ENCODE data around the gene MMP12. TPM values are rescaled to one million over a fixed set of nuclear protein-coding genes. Genes with fewer than 3 reads are reported as not detected.

MMP12 gene
- polyA plus RNA-seq, 3 donors, result not detected

GRCh38 chr11:102829316-102830000 lies 45.3 kb downstream of the MMP12 start:
- Mint-ChIP-seq H3K36me3 (no peaks in the 10 kb centered on the region), H3K27ac (no peak overlapping the region), H3K27me3 (ENCODE audit: low read depth in 3 of 3) (peaks cover 29 to 36% (median 30%) of the 10 kb centered on the region in 3 donors), H3K9me3 (peaks cover 0 to 11% (median 0%) of the 10 kb centered on the region in 7 donors), H3K4me1 (peaks cover 3% of the 10 kb centered on the region), H3K4me3 (no peak overlapping the region)
- DNase-seq, result no peak
- Histone ChIP-seq H3K4me3 (replicated peaks in 1 of 3; ENCODE audit: low read depth in 2 of 3, low read length in 3 of 3) (no peak overlapping the region), H3K4me1 (ENCODE audit: control insufficient read depth in 1 of 2, insufficient read depth in 2 of 2, low read length in 2 of 2) (no peaks in the 10 kb centered on the region), H3K9me3 (replicated peaks in 1 of 2; ENCODE audit: control insufficient read depth in 1 of 2, insufficient read depth in 1 of 2, low read length in 2 of 2) (peaks cover 4 to 7% of the 10 kb centered on the region in 2 donors), H3K27ac (ENCODE audit: low read depth in 1 of 2, low read length in 2 of 2) (no peak overlapping the region), H3K36me3 (replicated peaks in 1 of 2; ENCODE audit: control insufficient read depth in 1 of 2, insufficient read depth in 2 of 2, low read length in 2 of 2) (no peaks in the 10 kb centered on the region), H3K4me2 (replicated peaks; ENCODE audit: extremely low read depth, low read length, poor library complexity, severe bottlenecking) (no peak overlapping the region), H3K79me2 (ENCODE audit: insufficient read depth, low read length) (no peaks in the 10 kb centered on the region), H3K9ac (ENCODE audit: insufficient read depth, low read length, poor library complexity, severe bottlenecking) (no peak overlapping the region), H2AFZ (ENCODE audit: insufficient read depth, low read depth, low read length, poor library complexity, severe bottlenecking) (no peak overlapping the region), H3K27me3 (ENCODE audit: control insufficient read depth in 2 of 2, insufficient read depth in 2 of 2, low read length in 2 of 2) (peaks cover 22 to 32% of the 10 kb centered on the region in 2 donors), H4K20me1 (ENCODE audit: insufficient read depth, low read length) (no peaks in the 10 kb centered on the region)
- intact Hi-C loops (cut with micrococcal nuclease), result no loop called here
- no peak for TF ChIP-seq CTCF (IDR thresholded peaks at IDR 0.05)
- WGBS (ENCODE audit: insufficient coverage), result 70% methylated on average over 4 of the region's 6 CpGs

- no peak overlapping the region for H3K27ac Mint-ChIP-seq
- peaks cover 2 to 4% of the 10 kb centered on the region in 2 donors for H3K27me3 ChIP-seq (ENCODE audit: control insufficient read depth in 2 of 2, insufficient read depth in 2 of 2, low read length in 2 of 2)
- H3K4me3 ChIP-seq (replicated peaks in 1 of 3; ENCODE audit: low read depth in 2 of 3, low read length in 3 of 3), result no peak overlapping the region
- intact Hi-C loops (cut with micrococcal nuclease), result no loop called here
- peaks cover 5% of the 10 kb centered on the region for H3K4me1 Mint-ChIP-seq
- no peaks in the 10 kb centered on the region for H3K79me2 ChIP-seq (ENCODE audit: insufficient read depth, low read length)
- peaks cover 0 to 7% of the 10 kb centered on the region in 2 donors for H3K9me3 ChIP-seq (replicated peaks in 1 of 2; ENCODE audit: control insufficient read depth in 1 of 2, insufficient read depth in 1 of 2, low read length in 2 of 2)
- peaks cover 2 to 6% (median 4%) of the 10 kb centered on the region in 3 donors for H3K27me3 Mint-ChIP-seq (ENCODE audit: low read depth in 3 of 3)
- no peaks in the 10 kb centered on the region for H4K20me1 ChIP-seq (ENCODE audit: insufficient read depth, low read length)
- H3K4me2 ChIP-seq (replicated peaks; ENCODE audit: extremely low read depth, low read length, poor library complexity, severe bottlenecking), result no peak overlapping the region
- TF ChIP-seq CTCF (IDR thresholded peaks at IDR 0.05), result no peak
- H3K36me3 ChIP-seq (replicated peaks in 1 of 2; ENCODE audit: control insufficient read depth in 1 of 2, insufficient read depth in 2 of 2, low read length in 2 of 2), result no peaks in the 10 kb centered on the region
- no peak overlapping the region for H3K27ac ChIP-seq (ENCODE audit: low read depth in 1 of 2, low read length in 2 of 2)
- peak in 1 of 3 donors; percentile 10 for DNase-seq
- H2AFZ ChIP-seq (ENCODE audit: insufficient read depth, low read depth, low read length, poor library complexity, severe bottlenecking), result no peak overlapping the region
- no peaks in the 10 kb centered on the region for H3K4me1 ChIP-seq (ENCODE audit: control insufficient read depth in 1 of 2, insufficient read depth in 2 of 2, low read length in 2 of 2)
- no CpG with 5 or more reads among the region's 1 CpG for WGBS (ENCODE audit: insufficient coverage)
- no peak overlapping the region for H3K4me3 Mint-ChIP-seq
- no peaks in the 10 kb centered on the region for H3K36me3 Mint-ChIP-seq
- peaks cover 0 to 11% (median 2%) of the 10 kb centered on the region in 7 donors for H3K9me3 Mint-ChIP-seq
- no peak overlapping the region for H3K9ac ChIP-seq (ENCODE audit: insufficient read depth, low read length, poor library complexity, severe bottlenecking)
These were observed 50.2 kb downstream of the MMP12 start for GRCh38 chr11:102824556-102824955.
